ENCODE measurements around the gene PREX1. TPM values are rescaled to one million over a fixed set of nuclear protein-coding genes. Genes with fewer than 3 reads are reported as not detected.
"Not testable (repeated sequence)": the region's sequence is repeated elsewhere in the genome, so short reads cannot be mapped to it uniquely, and the experiment has no call there.

PREX1 gene
- total and polyA plus RNA-seq, 2 donors (not counting 3 experiments of a cell fraction or from before 2014, with no cell fraction given) = 51.3 to 72.9 TPM

- Histone ChIP-seq H3K27me3 (ENCODE audit: control insufficient read depth in 2 of 2, insufficient read depth in 2 of 2, low read length in 2 of 2) (no peaks in the 10 kb centered on the region), H3K79me2 (ENCODE audit: control insufficient read depth, insufficient read depth, low read length) (no peaks in the 10 kb centered on the region), H3K4me3 (replicated peaks in 1 of 3; ENCODE audit: insufficient read depth in 1 of 3, low read depth in 1 of 3, low read length in 3 of 3) (no peak overlapping the region), H2AFZ (ENCODE audit: low read depth, low read length) (no peak overlapping the region), H3K27ac (ENCODE audit: insufficient read depth, low read depth, low read length) (no peak overlapping the region), H4K20me1 (replicated peaks; ENCODE audit: control insufficient read depth, extremely low read depth, insufficient read depth, low read length) (no peaks in the 10 kb centered on the region), H3K4me2 (ENCODE audit: insufficient read depth, low read length) (no peak overlapping the region), H3K9me3 (replicated peaks; ENCODE audit: control insufficient read depth, insufficient read depth, low read length) (no peaks in the 10 kb centered on the region), H3K9ac (replicated peaks; ENCODE audit: extremely low read depth, insufficient read depth, low read length) (no peak overlapping the region), H3K36me3 (ENCODE audit: control insufficient read depth in 2 of 2, extremely low read depth in 1 of 2, insufficient read depth in 2 of 2, low read length in 2 of 2) (no peaks in the 10 kb centered on the region), H3K4me1 (ENCODE audit: control insufficient read depth, extremely low read depth, insufficient read depth, low read length) (no peaks in the 10 kb centered on the region), H3K9me1 (replicated peaks; ENCODE audit: control insufficient read depth, extremely low read depth, insufficient read depth, low read length) (no peaks in the 10 kb centered on the region)
- CTCF ChIA-PET = no interaction called here
- BruUV-seq (replicated peaks) = no TSS peak
- TF ChIP-seq MYC (IDR thresholded peaks at IDR 0.05; ENCODE audit: low read depth, low read length) (no peak), POLR2A (IDR thresholded peaks at IDR 0.05; ENCODE audit: low read depth, low read length) (no peak), FOS (IDR thresholded peaks at IDR 0.05; ENCODE audit: borderline replicate concordance, insufficient read depth, low read length) (no peak), JUN (IDR thresholded peaks at IDR 0.05; ENCODE audit: borderline replicate concordance, insufficient read depth, insufficient read length, low read depth) (no peak), GATA2 (IDR thresholded peaks at IDR 0.05; ENCODE audit: insufficient read depth, insufficient read length, low read depth, low read length) (no peak), POLR2AphosphoS5 (IDR thresholded peaks at IDR 0.05; ENCODE audit: insufficient read depth, low read depth, low read length) (no peak), EZH2 (IDR thresholded peaks at IDR 0.05; ENCODE audit: borderline replicate concordance, low read depth, low read length, severe bottlenecking) (no peak)
- TF ChIP-seq, protein P1, sequence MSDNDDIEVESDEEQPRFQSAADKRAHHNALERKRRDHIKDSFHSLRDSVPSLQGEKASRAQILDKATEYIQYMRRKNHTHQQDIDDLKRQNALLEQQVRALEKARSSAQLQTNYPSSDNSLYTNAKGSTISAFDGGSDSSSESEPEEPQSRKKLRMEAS (IDR thresholded peaks at IDR 0.05; ENCODE audit: insufficient read depth, insufficient read length) = no peak
- TF ChIP-seq, protein P2, sequence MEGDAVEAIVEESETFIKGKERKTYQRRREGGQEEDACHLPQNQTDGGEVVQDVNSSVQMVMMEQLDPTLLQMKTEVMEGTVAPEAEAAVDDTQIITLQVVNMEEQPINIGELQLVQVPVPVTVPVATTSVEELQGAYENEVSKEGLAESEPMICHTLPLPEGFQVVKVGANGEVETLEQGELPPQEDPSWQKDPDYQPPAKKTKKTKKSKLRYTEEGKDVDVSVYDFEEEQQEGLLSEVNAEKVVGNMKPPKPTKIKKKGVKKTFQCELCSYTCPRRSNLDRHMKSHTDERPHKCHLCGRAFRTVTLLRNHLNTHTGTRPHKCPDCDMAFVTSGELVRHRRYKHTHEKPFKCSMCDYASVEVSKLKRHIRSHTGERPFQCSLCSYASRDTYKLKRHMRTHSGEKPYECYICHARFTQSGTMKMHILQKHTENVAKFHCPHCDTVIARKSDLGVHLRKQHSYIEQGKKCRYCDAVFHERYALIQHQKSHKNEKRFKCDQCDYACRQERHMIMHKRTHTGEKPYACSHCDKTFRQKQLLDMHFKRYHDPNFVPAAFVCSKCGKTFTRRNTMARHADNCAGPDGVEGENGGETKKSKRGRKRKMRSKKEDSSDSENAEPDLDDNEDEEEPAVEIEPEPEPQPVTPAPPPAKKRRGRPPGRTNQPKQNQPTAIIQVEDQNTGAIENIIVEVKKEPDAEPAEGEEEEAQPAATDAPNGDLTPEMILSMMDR (IDR thresholded peaks at IDR 0.05; ENCODE audit: extremely low read depth in 1 of 2, insufficient read depth in 1 of 2, low read depth in 1 of 2, low read length in 2 of 2) = no peak
- intact Hi-C loops (cut with micrococcal nuclease) = no loop called here
- POLR2A ChIA-PET = no interaction called here
- DNase-seq (ENCODE audit: low read depth, low spot score) (no peak), FAIRE-seq (no peak)
- dilution Hi-C loops (cut with MboI; ENCODE audit: extremely low pct_ligation_motif_present, low sequenced_read_pairs) = no loop called here
Measured at GRCh38 chr20:48599106-48599747, 228.6 kb downstream of the PREX1 start.

- intact Hi-C loops (cut with micrococcal nuclease); FAIRE-seq: not testable (repeated sequence)
Measured at GRCh38 chr20:48598303-48598941, 229.4 kb downstream of the PREX1 start.

More at GRCh38 chr20:48598303-48598941, 229.4 kb downstream of the PREX1 start:
- dilution Hi-C loops (cut with MboI; ENCODE audit: extremely low pct_ligation_motif_present, low sequenced_read_pairs); DNase-seq (ENCODE audit: low read depth, low spot score); H3K27me3 ChIP-seq (ENCODE audit: control insufficient read depth in 2 of 2, insufficient read depth in 2 of 2, low read length in 2 of 2); H3K4me3 ChIP-seq (replicated peaks in 1 of 3; ENCODE audit: insufficient read depth in 1 of 3, low read depth in 1 of 3, low read length in 3 of 3); H3K36me3 ChIP-seq (ENCODE audit: control insufficient read depth in 2 of 2, extremely low read depth in 1 of 2, insufficient read depth in 2 of 2, low read length in 2 of 2); H3K4me1 ChIP-seq (ENCODE audit: control insufficient read depth, extremely low read depth, insufficient read depth, low read length); H4K20me1 ChIP-seq (replicated peaks; ENCODE audit: control insufficient read depth, extremely low read depth, insufficient read depth, low read length); H3K79me2 ChIP-seq (ENCODE audit: control insufficient read depth, insufficient read depth, low read length); POLR2A ChIA-PET; BruUV-seq (replicated peaks); H3K9me1 ChIP-seq (replicated peaks; ENCODE audit: control insufficient read depth, extremely low read depth, insufficient read depth, low read length); H2AFZ ChIP-seq (ENCODE audit: low read depth, low read length); H3K27ac ChIP-seq (ENCODE audit: insufficient read depth, low read depth, low read length); CTCF ChIA-PET; H3K9ac ChIP-seq (replicated peaks; ENCODE audit: extremely low read depth, insufficient read depth, low read length); H3K9me3 ChIP-seq (replicated peaks; ENCODE audit: control insufficient read depth, insufficient read depth, low read length); H3K4me2 ChIP-seq (ENCODE audit: insufficient read depth, low read length): not testable (repeated sequence)
